ENCODE data around the gene NCBP2. TPM values are rescaled to one million over a fixed set of nuclear protein-coding genes. Genes with fewer than 3 reads are reported as not detected.

The NCBP2 gene
- total RNA-seq, result 64.3 and 65.0 TPM in 2 replicates

DNA sequence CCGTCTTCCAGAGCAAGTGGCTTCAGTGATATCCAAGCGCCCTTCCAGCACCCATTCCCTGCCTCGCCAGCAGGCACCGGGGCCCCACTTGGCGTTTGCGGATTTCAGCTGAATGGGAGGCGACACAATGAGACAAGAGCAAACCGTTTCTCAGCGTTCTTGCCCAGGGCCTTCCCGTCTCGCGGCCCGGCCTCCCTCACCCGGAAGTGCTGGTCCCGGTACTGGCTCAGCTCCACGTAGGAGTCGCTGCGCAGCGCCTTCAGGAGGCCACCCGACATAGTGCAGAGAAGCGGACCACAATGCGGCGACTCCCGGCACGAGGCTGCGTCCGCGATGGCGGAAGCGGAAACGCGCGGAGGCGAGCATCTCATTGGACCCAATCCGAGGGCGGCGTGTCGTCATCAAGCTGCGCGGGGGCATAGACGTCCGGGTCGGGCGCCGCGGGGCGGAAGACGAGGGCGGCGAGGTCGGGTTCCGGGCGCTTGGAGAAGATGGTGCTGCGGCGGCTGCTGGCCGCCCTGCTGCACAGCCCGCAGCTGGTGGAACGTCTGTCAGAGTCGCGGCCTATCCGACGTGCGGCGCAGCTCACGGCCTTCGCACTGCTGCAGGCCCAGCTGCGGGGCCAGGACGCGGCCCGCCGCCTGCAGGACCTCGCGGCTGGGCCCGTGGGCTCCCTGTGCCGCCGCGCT is at the start of gene NCBP2:
Gene NCBP2 (minus strand): TSS at position 303 of the 689 bp plus-strand sequence. CDS start 25 bp downstream, at position 278.
- intact Hi-C loops (cut with micrococcal nuclease), result loop anchor here (1.0 to 2.0 kb wide), 10 partner anchors 26 to 439 kb away; partner anchors contain the start of genes CEP19, FBXO45, PAK2 and PIGX

DNA sequence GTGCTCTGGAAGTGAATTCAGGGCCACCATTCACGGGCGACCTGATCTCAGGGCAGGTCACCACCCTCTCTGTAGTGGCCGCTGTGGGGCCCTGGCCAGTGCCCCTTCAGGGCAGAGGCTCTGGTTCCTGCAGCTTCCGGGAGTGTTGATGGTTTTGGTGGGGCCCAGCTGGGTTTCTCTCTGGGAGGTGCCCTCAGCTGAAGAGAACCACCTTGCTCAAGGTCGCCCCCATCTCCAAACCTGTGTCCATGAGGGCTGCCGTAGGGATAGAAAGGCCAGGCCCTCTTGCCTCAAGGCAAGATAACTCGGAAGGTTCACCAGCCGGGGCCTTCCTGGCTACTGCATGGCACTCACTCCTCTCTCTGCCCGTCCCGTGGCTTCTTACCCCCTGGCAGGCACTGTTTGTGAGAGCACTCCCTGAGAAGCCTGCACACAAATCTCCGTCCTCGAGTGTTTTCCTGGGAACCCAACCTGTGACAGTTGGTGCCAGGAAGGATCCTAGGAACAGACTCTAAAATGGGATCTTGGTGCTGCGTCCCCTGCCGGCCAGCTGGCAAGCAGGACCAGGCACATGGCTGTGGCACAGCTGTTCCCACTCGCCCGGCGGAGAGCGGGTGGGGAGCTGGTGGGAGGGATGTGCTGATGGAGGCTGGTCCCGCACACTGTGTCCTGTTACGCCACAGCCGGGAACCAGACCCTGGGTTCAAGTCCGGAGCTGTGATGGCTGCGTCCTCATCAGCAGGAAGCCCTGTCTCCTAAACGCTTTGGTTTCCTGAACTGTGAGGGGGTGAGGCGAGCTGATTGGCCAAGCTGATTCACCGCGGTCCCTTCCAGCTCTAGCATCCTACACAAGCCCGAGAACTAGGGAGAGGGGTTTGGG is 49.5 kb upstream of the NCBP2 start:
- intact Hi-C loops (cut with micrococcal nuclease), result no loop called here

DNA sequence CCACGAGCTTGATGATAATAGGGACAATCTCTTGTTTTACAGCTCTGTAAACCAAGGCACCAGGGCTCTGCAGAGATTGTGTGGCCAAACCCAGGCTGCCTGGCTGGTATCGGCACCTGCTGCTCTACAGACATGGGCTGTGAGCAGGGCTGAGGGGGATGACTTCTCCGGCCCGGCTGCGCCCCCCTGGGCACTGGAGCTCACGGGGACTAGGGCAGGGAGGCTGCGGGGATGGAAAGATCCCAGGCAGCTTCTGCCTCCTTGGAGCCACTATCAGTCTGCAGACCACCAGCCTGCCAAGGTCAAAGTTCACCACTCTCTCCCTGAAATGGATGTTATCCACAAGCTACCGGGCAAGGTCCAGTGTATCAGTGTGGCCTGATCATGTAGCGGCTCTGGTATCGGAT is 48.3 kb upstream of the NCBP2 start:
- intact Hi-C loops (cut with micrococcal nuclease), result no loop called here

DNA sequence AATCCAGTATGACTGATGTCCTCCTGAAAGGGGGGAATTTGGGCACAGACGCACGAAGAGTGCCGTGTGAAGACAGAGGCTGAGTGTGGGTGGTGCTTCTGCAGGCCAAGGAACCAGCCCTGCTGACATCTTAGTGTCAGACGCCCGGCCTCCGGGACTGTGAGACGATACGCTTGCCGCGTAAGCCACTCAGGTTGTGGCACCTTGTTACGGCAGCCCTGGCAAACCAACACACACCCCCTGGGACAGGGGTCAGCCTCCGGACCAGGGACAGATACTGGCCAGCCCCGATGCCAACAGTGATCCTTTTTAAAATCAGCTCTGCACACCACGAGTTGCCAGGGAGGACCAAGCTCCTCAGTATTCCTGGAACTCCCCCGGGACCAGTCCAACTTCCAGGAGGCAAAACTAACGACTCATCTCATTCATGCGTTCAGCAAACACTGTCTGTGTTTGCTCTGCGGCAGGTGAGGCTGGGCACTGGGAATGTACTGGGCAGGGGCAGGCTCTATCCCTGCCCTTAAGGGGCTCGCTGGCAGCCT is 47.5 kb upstream of the NCBP2 start:
- intact Hi-C loops (cut with micrococcal nuclease), result no loop called here

DNA sequence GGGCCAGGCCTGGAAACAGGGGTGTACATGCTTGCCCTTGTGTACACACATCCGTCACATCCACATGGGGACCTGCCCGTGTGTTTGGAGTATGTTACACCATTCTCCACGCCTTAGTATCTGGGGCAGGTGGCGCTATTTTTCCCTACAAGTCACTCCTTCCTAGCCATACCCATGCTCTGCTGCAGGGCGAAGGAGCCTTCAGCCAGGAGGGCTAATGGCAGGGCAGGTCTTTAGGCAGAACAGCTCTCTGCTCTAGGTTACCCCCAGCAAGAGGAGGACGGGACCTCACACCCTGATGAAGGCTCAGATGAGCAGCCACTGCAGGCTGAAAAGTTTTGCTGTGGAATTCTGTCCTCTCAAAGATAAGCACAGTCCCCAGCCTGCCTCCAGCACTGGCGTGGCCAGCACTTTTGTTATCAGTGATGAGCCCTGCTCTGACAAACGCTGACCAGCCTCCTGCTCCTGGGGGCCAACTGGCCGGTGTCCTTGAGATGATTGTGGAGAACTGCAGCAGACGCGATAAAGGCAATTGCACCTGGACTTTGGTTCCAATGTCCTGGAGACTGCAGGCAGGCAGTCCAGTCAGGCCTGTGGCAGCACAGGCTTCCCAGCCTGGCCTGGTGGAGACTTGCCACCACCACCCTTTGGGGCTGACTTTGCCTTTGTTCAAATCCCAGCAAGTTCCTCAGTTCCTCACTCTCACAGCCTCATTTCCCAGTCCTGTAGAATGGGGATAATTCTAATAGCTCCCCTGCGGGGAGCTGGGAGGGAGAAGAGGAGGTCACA is 46.1 kb upstream of the NCBP2 start:
- intact Hi-C loops (cut with micrococcal nuclease), result no loop called here

DNA sequence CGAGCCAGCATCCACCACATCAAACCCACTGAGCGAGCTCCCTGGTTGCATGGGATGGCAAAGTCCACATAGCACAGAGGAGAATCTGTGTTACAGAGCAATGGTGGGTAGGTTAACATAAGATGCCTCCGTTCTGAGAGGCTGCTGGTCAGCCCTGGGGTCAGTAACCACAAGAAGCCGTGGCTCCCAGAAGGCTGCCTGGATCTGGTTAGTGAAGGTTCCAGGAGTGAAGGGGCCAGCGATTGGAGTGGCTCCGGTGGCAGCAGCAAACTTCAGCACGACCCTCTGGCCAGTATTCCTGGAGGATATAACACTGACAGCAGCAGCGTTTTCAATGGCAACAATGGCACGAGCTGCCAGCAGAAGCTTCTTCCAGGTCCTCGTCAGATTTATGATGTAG is 44.7 kb upstream of the NCBP2 start:
- intact Hi-C loops (cut with micrococcal nuclease), result no loop called here

DNA sequence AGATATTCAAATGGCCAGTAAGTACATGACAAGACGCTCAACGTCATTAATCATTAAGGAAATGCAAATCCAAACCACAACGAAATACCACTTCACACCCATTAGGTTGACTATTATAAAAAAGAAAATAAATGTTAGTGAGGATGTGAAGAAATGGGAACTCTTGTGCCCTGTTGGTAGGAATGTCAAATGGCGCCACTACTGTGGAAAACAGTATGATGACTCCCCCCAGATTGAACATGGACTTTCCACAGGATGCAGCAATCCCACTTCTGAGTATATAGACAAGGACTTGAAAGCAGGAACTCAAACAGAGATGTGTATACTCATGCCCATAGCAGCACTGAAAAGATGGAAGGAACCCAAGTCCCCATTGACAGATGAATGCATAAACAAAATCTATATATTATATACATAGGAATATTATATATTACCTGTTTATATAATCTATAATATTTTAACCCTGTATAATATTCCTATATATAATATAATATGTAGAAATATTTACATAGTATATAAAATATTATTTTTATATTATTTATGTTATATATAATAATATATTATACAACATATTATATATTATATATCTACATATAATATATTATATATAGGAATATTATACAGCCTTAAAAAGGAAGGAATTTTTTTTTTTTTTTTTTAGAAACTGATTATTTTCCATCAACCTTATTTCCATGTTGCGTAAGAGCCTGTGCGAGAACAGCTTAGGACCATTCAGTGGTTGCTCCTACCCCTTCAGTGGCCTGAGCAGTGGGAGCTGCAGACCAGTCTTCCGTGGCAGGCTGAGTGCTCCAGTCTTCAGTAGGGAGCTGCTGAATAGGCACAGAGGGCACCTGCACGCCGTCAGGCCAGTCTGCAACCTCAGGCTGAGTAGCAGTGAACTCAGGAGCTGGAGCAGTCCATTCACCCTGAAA is 43.9 kb upstream of the NCBP2 start:
- intact Hi-C loops (cut with micrococcal nuclease), result no loop called here

DNA sequence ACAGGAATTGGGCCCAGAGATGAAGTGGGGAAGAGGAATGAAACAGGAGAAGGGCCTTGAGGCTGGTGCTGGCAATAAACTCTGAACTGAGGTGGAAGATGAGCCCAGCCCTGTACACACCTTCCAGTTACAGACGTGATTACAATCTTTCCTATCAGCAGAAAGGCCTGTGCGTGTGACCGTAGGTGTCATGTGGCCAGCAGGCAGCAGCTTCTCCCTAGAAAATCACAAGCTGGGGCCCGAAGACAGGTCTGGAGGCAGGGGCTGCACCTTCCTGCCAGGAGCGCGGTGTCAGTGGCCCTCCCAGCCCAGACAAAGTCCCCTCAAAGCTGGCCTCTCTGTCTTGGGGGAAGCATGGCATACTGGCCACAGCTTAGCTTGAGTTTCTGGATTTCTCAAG is 43.0 kb upstream of the NCBP2 start:
- intact Hi-C loops (cut with micrococcal nuclease), result no loop called here

DNA sequence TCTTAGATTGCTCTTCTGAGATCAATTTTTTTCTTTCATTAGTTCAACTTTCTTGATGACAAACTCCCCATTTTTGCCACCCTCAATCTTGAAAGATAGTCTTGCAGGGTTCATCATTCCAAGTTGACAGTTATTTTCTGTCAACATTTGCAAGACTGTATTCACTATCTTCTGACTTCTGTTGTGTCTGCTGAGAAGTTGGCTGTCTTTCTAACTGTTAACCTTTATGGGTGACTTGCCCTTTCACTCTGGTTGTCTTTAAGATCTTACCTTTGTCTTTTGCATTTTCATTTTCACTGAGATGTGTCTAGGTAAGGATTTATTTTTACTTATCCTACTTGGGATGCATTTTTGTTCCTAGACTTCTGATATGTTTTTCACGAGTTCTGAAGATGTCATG is 40.9 kb upstream of the NCBP2 start:
- intact Hi-C loops (cut with micrococcal nuclease), result no loop called here

DNA sequence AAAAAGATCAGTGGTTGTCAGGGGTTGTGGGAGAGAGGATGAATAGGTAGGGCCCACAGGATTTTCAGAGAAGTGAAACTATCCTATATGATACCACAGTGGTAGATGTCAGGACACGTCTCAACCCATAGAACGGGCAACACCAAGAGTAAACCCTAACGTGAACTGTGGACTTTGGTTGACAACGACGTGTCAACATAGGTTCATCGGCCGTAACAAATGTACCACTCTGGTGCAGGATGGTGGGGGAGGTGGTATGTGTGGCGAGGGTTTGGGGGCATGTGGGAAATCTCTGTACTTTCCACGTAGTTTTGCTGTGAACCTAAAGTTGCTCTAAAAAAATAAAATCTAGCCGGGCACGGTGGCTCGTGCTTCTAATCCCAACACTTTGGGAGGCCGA is 39.3 kb upstream of the NCBP2 start:
- intact Hi-C loops (cut with micrococcal nuclease), result no loop called here

DNA sequence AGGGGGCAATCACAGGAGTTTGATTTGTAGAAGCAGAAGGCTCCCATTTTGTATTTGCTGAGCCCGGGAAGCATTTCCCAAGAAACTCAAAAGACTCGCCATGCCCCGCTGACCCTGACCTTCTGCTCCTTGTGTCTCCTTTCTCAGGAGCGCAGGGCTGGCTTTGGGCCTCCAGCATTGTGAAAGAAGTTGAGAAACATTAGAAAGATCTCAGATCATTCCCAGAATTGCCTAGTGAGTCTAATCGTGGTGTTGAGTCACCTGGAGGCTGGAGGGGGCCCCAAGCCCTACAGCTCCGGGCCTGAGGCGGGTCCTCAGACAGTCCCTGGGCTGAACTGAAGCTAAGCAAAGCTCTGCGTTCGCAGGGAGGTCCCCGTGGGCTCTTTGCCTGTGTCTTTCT is 37.2 kb upstream of the NCBP2 start:
- intact Hi-C loops (cut with micrococcal nuclease), result no loop called here

DNA sequence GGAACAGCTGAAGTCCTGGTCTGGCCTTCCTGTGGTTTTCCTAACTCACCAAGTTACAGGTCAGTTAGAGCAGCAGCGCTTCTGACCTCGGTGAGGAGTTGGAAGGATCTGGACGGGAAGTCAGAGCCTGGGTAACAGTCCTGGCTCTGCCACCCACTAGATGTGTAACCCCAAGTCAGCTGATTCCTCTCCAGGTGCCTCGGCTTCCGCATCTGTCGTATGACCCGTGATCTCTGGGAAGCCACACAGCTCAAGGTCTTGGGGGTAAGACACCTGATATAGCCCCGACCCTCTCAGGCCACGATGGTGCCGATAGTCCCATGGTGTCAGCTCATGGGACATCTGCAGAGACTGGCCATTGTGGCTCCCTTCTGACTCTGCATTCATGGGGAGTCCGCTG is 34.6 kb upstream of the NCBP2 start:
- intact Hi-C loops (cut with micrococcal nuclease), result no loop called here

DNA sequence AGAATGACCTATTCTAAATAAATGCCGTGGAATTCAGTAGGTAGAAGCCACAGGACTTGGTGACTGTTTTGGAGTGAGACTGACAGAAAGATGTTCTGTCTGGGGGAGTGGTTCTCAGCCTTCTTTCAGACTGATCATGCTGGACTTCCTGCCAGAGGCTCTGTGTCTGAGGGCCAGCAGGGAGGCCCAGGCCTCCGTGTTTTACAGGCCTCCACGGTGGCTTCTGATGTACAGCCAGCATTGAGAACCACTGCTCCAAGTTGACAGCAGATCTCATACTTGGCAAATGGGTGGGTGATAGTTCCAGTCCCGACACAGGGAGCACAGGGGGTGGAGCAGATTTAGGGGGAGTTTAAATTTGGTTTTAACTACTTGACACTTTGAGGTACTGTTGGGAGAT is 33.0 kb upstream of the NCBP2 start:
- intact Hi-C loops (cut with micrococcal nuclease), result no loop called here

DNA sequence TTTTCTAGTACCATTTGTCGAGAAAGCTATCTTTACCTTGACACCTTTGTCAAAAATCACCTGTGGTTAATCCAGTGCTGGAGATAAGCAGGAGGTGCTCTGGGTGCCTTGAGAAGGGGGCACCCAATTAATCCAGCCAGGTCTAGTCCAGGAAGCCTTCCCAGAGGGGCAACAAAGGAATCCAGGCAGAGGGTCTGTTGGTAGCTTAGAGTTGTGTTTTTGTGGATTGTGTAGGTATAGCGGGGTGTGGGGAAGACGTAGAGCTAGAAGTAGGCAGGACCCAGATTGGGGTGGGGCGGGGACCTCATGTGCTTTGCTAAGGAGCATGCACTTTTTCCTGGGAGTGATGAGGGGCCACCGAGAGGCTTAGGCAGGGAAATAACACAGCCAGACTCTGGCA is 32.3 kb upstream of the NCBP2 start:
- intact Hi-C loops (cut with micrococcal nuclease), result no loop called here

DNA sequence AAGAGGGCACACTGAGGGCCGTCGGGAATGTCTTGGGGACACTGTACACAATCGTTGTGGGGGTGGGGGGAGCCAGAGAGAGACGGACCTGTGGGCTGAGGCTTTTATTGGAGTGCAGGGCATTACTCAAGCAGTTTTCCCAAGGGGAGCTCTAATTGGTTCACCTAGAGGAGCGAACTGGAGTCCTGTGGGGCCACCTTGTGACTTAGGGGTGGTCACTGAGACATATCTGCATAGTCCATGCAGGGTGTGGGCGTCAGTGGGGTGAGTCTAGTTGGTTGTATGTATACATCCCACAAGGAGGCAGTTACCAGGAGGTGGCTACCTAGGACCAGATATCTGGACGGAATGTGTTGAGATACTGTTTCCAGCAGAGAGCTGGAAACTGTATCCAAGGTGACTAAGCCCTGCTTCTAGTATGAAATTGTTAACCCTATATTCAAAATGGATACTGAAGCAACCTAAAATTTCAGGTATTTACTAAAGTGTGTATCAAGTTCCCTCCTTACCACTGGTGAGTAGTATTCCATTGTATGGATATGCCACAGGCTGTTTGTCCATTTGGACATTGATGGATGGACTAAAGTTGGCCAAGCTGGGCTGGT is 28.9 kb upstream of the NCBP2 start:
- intact Hi-C loops (cut with micrococcal nuclease), result no loop called here

DNA sequence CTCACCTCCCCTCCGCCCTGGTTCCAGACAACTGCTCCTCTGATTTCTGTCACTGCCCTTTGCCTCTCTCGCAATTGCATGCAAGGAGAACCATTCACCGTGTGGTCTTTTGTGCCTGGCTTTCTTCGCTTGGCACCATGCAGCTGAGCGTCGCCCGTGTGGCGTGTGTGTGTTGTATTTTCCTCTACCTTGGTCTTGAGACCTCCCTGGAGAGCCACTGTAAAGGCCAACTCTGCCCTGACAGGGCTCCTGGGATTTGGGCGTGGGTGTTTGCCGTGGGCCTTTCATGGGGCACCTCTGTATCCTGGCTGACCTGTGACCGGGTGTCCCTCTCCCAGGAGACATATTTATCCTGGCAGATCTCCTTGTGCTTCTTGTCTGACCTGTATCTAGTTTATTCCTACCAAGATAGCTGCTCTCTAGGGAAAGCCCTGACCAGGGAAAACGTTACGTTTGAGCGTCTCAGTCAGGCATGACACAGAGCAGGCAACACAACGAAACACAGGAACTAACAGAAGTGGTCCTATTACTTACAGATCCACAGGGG is 28.3 kb upstream of the NCBP2 start:
- intact Hi-C loops (cut with micrococcal nuclease), result no loop called here

DNA sequence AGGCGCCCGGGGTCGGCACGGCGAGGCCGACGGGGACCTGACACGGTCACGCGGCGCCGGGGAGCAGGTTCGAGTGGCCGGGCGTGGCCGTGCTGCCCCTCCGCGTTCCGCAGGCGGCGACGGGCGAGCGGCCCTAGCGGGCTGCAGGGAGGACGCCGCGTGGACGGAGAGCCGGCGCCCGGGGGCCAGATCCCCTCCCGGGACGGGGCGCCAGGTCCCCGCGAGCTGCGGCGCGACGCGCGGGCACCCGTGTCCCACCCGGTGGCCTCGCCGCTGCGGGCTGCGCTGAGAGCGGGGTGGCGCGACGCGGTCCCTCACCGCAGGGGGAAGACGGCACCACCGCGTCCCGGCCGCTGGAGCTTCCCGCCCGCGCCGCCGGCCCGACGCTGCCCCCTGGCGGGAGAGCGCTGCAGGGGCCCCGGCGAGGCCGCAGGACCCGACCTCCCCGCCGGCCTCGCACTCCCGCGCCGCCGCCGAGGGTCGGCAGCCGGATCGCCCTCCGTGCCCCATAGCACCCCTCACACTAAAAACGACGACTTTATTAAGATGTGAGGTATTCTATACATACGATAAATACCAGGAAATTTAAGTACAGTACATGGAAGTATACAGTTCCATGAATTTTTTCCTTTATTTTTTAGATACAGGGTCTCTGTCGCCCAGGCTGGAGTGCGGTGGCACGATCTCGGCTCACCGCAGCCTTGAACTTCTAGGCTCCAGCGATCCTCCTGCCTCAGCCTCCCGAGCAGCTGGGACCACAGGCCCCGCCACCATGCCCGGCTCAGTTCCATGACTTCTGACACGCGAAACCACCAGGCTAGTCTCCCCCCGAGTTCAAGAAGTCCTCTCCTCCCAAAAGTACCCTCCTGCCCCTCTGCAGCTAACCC is 27.6 kb upstream of the NCBP2 start:
- intact Hi-C loops (cut with micrococcal nuclease), result loop anchor here (1.0 to 10.0 kb wide), 5 partner anchors 59 to 538 kb away; partner anchors contain the start of genes MELTF and UBXN7

DNA sequence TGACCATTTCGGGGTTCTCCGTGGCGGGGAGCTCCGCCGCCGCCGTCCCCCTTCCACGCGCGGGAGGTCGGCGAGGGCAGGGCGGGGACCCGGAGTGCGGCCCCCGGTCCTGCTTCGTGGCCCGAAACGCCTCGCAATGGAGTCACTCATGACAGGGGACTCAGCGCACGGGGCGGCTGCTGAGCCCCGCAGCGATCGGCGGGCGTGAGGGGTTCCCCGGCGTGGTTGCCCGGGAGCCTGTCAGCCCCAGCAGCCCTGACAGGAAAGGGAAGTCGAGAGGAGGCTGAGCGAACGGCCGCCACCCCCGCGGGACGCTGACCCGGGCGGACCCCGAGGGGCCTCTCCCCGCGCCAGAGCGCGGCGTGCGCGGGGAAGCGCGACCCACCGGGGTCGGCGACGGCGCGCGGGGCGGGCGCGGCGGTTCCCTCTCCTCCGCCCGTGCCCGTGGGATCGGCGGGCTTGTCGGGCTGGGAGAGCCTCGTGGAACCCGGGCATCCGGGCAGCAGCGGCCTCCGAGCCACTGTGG is 26.9 kb upstream of the NCBP2 start:
- intact Hi-C loops (cut with micrococcal nuclease), result loop anchor here (1.0 to 10.0 kb wide), 5 partner anchors 60 to 537 kb away; partner anchors contain the start of genes MELTF and UBXN7
